LNCaP clone FGC (cell line): Measurements from ENCODE around the gene EPHA3.

ENCODE experiments used
- DNase-seq: peaks from one replicate; pipeline ENCODE4 v3.0.0-alpha.2; 2011; ENCODE audit warnings: low read depth
- H3K4me3 ChIP-seq: 2 replicates; pipeline ENCODE4 v1.5.1; 2011; ENCODE audit warnings: mild to moderate bottlenecking, low read depth, low read length, control low read depth
- TF ChIP-seq, protein P1 (sequence below): IDR thresholded peaks from 2 replicates; pipeline ENCODE4 v1.5.1; 2012; ENCODE audit warnings: mild to moderate bottlenecking; ENCODE audit not compliant: control insufficient read depth, insufficient read depth; ENCODE audit errors: extremely low read depth

EPHA3 gene

DNA sequence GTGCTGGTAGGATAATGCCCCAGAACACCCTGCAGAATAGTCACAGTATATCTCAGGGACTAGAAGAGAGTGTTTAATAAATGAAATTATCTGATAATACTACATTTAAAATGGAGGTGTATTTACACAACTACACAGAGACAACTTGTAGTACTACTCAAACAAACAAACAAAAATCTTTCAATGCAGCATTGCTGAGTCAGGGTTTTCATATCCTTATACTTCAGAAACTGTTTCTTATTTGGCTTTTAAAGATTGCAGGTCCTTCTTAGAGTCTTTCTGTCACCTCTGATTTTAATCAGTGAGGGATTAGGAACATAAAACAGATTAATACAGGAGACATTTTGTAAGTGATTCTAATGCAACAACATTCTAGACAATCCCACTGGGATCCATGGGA, 57.4 kb downstream of the EPHA3 start:
- no peak overlapping the region for H3K4me3 ChIP-seq
- DNase-seq = no peak
- TF ChIP-seq, protein P1, sequence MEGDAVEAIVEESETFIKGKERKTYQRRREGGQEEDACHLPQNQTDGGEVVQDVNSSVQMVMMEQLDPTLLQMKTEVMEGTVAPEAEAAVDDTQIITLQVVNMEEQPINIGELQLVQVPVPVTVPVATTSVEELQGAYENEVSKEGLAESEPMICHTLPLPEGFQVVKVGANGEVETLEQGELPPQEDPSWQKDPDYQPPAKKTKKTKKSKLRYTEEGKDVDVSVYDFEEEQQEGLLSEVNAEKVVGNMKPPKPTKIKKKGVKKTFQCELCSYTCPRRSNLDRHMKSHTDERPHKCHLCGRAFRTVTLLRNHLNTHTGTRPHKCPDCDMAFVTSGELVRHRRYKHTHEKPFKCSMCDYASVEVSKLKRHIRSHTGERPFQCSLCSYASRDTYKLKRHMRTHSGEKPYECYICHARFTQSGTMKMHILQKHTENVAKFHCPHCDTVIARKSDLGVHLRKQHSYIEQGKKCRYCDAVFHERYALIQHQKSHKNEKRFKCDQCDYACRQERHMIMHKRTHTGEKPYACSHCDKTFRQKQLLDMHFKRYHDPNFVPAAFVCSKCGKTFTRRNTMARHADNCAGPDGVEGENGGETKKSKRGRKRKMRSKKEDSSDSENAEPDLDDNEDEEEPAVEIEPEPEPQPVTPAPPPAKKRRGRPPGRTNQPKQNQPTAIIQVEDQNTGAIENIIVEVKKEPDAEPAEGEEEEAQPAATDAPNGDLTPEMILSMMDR = no peak

DNA sequence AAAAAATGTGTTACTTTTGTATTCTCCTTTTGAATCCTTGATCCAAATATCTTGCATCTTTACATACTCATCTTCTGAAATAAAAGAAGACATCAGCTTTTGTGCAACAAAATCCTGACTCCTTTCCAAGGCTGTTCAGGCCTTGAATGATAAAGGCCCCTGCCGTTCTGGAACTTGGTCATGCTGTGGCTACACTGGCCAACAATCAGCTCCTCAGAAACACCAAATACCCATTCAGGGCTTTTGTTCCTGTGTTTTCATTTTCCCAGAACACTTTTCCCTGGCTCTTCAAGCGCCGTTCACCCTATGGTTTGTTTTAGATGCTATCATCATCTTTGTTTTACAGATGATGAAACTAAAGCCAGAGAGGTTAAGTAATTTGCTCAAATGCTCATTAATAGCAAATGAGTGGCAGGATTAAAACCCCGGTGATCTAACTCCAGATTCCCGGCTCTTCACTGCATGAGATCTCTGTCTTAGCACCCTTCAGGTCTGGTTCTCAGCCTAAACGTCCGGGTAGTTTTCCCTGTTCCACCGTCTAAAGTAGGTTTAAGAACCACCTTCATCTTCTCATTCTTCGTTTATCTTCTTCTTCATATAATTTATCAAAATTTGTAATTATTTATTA, 58.3 kb downstream of the EPHA3 start:
- TF ChIP-seq, protein P1 = no peak
- no peak overlapping the region for H3K4me3 ChIP-seq
- DNase-seq = no peak

DNA sequence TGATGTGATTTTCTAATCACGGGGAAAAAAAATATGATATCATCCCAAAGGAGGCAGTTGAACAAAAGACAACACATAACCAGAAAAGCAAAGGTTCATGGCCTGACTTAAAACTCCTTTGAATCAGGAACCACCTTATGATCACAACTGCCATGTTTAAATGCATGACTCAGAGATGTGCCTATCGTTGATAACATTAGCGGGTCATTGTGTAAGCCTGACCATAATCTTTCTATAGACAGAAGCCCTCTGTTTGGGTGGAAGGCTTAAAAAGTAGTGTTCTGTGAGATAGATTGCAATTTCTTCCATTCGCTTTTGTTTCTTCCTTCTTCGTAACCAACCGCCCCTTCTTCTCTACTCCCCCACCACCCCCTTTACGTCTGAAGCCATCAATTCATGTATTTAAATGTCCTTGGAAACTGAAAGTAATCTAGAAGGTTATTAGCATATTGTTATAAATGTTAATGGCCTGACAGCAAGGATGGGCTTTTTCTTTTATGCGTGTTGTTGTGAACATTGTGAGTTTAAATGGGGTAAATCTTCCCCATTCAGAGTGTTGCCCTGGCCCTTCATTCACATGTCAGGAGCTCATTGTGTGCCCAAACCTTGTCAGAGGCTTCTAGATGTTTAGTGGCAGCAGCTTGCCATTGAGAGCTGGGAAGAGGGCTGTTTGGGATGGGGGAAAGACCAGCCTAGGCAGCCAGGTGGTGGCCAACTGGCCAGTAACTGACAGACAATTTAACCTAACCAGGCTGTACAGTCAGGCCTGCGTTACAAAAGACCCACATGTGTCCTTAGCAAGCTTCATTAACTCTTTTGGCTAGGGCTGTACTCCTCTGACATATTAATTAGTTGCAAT, 64.5 kb downstream of the EPHA3 start:
- TF ChIP-seq, protein P1 = no peak

DNA sequence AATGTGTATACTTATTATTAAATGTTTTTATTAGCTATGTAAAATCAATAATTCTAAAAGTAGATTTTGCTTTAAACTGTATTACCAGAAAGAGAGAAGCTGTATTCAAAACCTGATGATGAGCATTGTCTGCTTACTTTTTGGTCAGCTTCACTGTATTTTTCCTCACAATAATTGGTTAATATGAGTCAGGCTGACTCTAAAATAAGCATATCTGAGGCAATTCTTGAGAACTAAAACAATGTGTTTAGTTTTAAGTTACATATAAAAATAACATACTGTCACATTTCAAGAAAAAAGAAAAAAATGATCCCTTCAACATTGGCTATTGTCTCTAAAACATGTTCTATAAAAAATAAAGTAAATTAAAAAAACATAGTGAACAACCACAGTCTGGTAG, 66.1 kb downstream of the EPHA3 start:
- DNase-seq = no peak
- TF ChIP-seq, protein P1 = no peak
- H3K4me3 ChIP-seq = no peak overlapping the region

More for the DNA sequence above, 64.5 kb downstream of the EPHA3 start:
- H3K4me3 ChIP-seq = no peak overlapping the region
- DNase-seq = no peak

DNA sequence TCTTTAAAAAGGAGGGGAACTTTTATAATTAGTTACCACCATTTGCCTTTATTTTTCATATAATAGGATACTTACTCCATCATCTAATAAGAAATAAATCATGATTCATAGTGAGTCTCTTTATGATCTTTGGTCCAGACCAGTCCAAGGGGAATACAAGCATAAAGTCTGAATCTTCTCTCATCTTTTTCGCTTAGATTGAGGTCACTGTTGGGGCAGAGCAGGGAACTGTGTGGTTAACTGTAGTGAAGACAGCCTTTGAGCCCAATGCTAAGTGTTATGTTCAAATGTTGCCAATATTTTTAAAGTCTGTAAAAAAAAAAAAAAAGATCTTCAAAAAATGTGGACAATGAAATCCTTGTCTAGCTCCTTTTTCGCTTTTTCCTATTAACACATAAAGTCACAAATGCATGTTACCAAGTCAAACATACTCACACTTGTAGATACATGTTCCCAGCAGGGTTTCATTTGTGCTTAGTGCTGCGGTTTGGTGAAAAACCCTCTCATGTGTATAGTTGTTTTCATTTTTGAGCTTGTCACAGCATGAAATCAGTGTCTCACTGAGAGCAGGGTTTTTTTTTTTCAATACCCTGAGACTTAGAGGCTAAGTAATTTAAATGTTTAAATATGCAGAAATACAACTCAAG, 72.1 kb downstream of the EPHA3 start:
- no peak for DNase-seq
- no peak overlapping the region for H3K4me3 ChIP-seq
- TF ChIP-seq, protein P1 = no peak

DNA sequence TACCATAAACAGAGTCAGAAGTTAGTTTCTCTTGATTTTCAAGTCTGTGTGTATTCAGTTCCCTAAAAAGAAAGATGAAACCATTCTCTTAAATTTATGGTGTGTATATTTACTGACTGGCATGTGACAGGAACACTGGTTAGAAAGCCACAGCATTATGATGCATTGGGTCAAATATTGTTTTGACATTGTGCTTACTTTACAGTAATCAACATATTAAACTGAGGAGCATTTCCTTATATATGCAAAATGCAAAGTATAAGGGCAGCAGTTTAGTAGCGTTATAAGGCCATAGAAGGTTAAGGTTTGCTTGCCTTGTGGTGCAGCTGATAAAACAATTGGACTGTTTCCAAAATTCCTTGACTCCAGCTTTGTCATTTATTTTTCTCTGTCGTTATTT, 72.9 kb downstream of the EPHA3 start:
- no peak overlapping the region for H3K4me3 ChIP-seq
- peak; percentile 30 for DNase-seq
- TF ChIP-seq, protein P1 = no peak
